GM21786 (cell line): ENCODE data around the gene CD74.
"Not testable (repeated sequence)": the region's sequence is repeated elsewhere in the genome, so short reads cannot be mapped to it uniquely, and the experiment has no call there.

Experiments used
- ATAC-seq: cut with Tn5 transposase; IDR thresholded peaks from one replicate; pipeline ENCODE4 v1.9.1; 2021; ENCODE audit not compliant: unreplicated experiment

The CD74 gene

DNA sequence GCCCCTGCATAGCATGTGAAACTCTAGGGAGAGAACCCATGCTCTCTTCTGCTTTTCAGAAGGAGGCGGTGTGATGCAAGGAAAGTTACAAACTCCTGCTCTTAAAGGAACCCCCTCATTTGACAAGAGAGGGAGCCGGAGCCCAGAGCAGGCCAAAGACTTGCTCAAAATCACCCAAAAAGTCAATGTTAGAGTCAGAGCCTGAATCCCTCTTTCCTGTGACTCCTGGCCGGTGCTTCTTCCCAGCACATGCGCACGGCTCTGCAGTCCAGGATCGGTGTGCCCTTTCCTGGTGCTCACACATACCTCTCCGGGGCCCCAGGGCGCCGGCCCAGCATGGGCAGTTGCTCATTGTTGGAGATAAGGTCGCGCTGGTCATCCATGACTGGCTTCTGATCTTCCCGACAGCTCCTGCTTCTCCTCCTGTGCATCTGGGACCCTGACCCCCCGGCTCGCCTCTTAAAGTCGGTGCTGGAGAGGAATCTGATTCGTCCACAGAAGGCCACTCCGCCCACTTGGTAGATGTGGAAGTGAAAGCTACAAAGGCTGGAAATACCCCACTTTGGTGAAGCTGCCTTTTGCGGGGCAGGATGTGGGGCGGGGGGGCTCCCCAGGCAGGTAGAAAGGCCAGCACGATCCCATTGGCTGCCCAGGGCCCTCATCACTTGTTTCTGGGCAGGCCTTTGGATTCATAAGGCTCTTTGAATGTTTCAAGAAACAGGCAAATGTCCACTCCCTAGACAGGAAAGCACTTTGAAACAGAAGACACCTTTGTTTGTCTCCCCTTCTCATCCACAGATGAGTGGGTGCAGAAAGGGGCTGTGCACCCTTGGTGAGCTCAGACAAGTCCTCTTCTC, at the start of gene CD74:
CD74 (minus strand) TSS at position 592 of the 857 bp plus-strand sequence; CDS start at position 431, 161 bp downstream.
- ATAC-seq, result peak; percentile 74

DNA sequence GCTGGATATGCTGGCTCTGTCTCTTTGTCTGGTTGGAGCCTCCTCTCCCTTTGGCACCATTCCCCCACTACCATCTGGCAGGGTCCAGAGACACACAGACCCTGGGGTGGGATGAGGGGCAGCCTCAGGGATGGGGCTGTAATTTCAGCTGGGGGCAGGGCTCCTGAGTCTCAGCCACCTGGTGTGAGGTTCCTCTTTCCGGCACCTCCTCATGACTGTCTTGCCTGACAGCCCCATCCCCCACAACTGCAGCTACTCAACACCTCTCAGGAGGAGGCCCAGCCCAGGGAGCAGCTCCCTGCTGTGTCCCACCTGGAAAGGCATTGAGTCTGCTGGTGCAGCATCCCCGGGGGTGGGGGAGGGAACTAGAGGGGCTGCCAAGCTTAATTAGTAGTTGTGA, 48.5 kb upstream of the CD74 start:
- peak; percentile 91 for ATAC-seq

DNA sequence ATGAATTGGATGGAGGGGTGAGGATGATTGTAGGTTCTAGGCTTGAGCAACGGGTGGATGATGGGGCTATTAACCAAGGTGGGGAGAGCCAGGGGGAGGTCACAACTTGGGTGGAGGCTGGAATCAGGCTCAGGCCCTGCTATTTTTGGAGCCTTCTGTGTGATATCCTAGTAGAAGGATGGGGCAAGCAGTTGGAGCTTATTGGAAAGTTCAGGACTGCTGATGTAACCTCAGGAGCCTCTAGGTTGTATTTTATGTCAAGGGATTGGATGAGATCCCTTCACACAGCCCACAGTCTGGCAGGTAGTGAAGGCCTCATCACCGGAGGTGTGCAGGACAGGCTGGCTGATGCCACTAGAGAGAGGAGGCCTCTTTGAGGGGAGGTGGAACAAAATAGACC, 48.1 kb upstream of the CD74 start:
- no peak for ATAC-seq

DNA sequence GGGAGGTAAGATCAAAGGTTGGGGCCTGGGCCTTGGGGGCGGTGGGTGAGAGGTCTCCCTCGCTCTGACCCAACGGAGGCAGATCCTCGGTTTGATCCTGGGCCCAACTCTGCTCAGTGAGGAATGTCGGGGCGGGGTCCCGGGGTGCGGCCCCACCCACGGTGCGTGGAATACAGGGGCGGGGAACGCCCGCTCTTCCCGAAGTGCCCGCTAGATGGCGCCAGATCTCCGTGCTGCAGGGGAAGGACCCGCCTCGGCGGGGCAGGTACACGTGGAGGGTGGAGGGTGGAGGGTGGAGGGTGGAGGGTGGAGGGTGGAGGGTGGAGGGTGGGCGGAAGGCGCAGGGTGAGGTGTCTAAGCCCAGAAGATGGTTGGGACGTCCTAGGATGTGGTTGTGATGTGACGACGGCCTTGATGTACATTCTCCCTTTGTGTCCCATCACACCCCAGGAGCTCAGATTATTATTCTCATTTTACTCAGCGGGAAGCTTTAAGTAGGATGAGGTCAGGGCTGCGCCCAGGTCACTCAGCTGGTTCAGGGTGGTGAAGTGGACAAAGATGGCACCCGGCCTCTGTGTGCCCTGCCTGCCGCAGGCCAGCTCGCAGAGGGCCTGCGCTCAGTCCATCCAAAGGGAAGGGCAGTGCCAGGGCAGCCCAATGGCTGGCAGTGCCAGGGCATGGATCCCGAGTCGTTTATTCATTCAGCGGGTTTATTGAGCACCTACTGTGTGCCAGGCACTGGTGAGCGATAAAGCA, 46.3 kb upstream of the CD74 start:
- ATAC-seq, result peak; percentile 60

DNA sequence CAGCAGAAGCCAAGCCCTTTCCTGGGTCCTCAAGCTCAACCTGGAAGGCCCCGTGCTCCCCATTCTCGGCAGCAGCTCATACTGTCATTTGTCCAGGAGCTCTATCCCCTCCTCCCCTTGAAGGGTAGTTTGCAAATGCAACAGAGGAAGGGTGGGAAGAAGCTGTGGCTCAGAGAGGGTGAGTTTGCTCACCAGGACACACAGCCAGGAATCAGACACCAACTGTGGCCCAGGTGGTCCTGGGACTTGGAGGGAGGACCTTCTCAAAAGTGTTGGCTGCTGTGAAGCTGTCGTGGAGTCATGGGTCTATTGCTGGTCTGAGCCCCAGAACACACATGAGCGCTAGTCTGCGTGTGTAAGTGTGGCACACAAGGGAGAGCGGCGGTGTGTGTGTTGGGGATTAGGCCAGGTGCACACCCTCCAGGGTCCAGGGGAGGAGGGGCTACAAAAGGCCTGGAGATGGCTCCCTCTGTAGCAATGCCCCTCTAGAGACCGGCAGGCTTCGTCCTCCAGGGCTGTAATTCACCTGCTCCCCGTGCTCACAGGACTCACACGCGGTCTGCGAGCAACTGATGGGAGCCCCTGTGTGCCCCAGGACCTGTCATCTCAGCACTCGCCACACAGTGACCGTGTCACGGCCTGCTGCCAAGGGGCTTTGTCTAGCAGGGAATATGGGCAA, 45.0 kb upstream of the CD74 start:
- no peak for ATAC-seq

DNA sequence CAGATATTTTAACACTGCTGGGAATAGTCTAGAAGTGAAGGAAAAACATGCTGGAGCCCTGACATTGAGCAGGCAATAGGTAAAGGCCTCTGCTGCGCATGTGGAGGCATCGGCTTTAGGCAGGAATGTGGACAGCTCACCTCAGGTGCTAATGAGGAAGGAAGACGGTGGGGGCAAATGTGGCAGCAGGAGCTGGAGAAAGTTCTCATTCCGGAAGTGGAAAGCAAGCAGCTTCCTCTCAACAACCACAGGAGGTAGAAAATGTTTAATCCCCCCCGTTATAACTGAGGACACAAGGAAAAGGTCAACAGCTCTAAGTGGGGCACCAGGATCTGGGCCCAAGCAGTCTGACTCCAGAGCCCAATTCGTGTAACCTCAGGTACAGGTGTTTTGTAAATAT, 44.4 kb upstream of the CD74 start:
- ATAC-seq, result no peak

DNA sequence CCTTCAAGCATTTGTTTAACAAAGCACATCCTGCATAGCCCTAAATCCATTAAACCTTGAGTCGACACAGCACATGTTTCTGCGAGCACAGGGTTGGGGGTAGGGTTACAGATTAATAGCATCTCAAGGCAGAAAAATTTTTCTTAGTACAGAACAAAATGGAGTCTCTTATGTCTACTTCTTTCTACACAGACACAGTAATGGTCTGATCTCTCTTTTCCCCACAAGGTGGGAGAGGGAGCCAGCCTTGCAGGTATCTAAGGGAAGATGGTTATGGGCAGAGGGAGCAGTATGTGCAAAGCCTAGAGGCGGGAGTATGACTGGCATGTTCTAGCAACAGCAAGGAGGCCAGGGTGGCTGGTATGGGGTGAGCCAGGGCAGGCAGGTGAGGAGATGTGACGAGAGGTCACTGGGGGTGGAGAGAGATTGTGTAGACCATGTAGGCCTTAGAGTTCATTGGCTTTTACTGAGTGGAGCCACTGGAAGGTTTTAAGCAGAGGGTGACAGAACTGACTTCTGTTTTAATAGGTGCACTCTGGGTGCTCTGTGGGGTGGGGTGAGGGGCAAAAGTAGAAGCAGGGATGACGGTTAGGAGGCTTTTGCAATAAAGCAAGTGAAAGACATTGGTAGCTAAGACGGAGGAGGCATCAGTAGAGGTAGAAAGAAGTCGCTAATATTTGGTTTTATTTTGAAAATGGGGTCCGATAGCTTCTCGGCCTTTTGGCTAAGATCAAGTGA, 42.0 kb upstream of the CD74 start:
- ATAC-seq, result no peak

DNA sequence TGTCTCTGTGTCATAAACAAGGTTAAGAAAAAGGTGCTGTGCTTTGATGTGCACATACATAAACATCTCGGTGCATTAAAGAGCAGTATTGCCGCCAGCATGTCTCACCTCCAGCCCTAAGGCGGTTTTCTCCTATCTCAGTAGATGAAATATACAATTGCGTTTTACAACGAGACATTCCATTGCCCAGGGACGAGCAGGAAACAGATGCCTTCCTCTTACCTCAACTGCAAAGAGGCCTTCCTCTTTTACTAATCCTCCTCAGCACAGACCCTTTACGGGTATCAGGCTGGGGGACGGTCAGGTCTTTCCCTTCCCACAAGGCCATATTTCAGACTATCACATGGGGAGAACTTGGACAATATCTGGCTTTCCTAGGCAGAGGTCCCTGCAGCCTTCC, 41.3 kb upstream of the CD74 start:
- not testable (repeated sequence) for ATAC-seq

DNA sequence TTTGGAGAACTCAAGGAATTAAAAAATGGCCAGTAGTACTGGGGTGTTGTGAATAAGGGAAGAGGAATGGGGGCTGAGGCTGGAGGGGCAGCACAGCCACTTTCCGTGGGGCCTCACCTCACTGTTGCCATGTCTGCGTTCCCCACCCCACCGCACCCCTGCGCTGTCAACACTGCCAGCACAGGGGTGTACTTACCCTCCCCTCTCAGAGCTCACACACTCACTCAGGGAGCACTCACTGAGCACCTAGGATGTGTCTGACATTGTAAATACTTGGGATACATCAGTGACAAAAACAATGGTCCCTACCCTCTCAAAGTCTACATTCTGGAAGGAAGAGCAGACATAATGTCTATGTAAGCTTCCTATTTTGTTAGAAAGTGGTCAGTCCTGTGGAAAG, 40.2 kb upstream of the CD74 start:
- ATAC-seq, result no peak

DNA sequence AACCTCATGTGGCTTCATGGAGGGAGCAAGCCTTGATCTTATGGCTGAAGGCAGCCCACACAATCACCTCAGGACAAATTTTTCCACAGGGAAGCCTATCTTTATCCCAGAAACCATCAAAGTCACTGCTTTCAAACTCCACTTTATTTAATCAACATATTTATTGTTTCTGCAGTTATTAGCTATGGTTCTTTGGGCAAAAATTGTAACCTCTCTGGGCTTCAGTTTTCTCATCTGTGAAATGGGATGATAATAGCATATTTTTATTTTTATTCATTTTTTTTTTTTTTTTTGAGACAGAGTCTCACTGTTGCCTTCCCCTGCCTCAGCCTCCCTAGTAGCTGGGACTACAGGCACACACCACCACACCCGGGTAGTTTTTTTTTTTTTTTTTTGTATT, 38.9 kb upstream of the CD74 start:
- ATAC-seq, result no peak

DNA sequence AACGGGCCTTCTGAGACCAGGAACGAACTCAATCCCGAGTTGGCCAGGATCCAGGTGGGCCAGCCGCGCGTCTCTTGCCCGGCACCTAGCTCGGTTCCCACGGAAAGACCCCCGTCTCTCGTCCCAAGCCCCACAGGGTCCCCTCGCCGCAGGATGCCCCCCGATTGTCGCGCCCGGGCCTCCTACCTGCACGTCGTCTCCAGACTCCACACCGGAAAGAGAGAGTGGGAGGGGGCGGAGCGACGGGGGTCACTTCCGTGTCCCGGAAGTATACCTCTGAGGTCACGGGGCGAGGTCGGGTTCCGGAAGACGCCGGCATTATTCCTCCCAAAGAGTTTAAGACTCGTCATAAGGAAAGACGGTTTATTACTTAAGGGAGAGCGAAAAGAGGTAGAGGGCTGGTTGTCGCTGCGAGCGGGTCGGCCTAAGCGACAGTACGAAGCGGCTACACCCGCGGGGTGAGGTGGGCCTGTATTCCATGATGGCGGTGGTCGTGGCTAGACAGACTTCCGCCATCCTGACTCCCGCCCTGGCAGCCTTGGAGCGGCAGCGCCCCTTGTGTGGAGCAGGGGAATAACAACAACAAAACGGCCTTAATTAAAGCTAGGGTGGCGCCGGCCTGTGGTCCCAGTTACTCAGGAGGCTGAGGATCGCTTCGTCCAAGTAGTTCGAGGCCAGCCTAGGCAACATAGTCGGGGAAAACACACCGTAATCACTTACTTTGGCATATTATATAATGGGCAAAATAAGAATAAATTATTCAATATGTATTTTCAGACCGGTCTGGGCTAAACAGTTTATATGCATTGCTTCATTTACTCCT, 37.0 kb upstream of the CD74 start, which contains the start of gene RPS14:
RPS14 (minus strand) TSS at position 223 of the 823 bp plus-strand sequence. CDS start 2,006 bp downstream, outside the sequence.
- peak; percentile 92 for ATAC-seq

DNA sequence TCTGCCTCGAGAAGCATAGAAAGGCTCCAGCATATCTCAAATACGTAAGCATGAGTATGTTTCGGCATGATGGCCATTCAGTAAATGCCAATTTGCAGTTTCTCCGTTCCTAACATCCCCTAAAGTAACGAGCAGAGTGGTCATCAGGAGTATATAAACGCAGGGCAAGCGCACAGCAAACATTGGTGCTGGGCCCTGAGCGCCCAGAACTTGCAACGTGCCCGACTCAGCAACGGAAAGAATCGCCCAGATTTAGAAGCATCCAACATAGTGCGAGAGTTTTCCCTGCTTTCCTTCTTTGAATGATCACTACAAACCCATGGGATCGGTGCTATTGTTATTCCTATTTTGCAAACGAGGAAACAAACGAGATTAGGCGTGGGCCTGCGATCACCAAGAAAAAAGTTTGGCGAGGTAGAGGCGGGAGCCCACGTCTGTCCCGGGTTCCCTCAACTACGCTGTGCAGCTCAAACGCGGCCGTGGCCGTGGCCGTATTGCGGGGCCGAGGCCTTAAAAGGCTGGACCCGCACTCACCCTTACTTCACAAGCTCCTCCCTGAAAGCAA, 36.3 kb upstream of the CD74 start:
- ATAC-seq, result peak; percentile 24

DNA sequence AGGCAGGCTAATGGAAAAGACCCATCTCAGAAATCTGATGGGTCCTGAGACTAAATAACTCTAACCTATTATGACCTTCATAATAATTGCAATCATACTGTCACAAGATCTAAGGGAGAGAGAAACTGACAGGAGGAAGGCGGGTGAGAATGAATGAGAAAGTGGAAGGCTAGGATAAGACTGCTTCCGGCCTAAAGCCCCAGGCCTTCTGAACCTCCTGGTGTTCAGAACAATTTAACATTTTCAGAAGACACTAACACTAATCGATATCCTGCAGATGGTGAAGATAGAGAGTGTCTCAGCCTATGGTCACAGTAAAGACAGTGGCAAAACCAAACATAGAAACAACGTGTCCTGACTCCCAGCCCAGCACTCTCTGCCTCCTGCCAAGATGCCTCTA, 35.6 kb upstream of the CD74 start:
- no peak for ATAC-seq

DNA sequence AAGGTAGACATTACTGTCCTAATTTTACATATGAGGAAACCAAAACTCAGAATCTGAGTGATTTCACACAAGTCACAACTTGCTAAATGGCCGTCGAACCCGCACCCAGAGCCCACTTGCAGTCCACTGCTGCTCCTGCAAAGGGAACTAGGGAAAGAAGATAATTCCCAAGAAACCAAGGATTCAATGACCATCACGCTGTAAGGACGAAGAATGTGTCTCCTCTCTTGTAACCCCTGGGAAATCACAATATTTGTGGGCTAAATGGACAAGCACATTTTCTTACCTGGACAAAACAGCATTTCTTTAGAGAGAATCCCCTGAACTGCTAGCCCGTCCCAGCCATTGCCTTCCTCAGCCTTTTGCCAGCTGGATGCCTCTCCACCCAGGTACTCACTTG, 34.5 kb upstream of the CD74 start:
- no peak for ATAC-seq

DNA sequence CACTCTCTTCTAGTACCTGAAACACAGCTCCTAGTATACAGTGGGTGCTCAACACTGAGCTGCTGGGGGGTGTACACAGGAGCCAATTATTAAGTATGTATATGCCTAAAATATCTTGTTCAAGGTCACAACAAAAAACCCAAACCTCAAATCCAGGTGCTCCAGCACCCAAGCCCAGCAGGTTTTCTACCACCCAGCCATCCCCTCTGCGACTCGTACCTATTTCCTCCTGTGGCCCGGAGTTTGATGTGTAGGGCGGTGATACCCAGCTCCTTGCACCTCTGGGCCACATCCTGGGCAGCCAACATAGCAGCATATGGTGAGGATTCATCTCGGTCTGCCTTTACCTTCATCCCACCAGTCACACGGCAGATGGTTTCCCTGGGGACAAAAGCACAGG, 33.9 kb upstream of the CD74 start:
- ATAC-seq, result no peak

DNA sequence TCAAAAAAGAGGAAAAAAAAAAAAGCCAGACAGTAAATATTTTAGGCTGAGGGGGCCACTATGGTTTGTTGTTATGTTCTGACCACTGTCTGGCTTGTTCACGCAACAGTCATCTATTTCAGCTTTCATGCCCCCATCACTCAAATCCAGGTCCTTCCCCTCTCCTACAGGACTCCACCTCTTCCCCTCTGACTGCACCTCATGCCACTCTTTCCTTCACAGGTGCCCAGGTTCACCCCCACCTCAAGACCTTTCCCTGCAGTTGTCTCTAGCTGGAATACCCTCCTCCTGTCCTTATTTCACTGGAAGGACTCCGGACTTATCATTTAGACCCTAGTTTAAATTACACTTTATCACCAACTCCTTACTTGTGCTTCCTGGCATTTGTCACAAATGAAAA, 33.4 kb upstream of the CD74 start:
- no peak for ATAC-seq

DNA sequence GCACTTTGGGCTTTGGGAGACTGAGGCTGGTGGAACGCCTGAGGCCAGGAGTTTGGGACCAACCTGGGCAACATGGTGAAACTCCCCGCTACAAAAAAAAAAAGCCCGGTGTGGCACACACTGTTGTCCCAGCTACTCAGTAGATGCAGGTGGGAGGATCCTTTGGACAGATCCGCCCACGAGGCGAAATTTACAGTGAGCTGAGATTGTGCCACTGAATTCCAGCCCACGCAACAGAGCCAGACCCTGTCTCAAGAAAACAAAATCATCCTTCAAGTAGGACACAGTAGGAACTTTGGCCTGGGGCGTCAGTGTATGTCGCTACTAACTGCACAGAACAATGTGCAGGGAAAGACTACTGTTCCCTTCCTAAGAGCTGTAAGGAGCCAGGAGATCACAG, 32.1 kb upstream of the CD74 start:
- ATAC-seq, result no peak

DNA sequence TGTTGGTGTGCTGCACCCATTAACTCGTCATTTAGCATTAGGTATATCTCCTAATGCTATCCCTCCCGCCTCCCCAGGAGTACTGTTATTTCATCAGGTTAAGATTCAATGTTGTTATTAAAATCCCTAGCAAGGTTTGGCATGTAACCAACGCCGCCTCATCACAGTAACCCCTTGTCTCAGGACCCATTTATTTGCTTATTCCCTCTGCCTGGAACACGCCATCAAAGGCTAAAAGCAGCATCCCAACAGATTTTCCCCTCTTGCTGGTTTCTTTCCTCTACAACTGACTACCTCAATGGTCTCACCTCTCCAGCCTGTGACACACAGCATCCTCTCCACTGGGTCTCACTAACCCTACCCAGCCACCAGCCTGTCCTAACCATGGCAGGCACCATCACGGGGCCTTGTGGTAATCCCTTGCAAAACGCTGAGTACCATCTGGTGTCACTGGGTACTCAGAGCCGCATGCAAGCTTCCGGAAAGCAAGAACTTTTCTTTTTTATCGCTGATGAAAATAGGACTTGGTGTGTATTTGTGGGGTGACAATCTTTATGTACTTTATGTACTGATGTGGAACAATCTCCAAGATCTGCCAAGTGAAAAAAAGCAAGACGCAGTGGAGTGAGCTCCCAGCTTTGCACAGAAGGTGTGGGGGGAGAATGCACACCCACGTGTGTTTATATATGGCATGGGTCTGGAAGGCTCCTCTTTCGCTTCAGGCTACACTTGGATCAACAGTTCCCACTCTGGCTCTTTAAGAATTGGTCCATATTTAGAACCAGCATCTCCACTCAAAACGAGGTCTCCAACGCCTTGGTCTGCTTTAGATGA, 30.7 kb upstream of the CD74 start:
- ATAC-seq, result no peak

DNA sequence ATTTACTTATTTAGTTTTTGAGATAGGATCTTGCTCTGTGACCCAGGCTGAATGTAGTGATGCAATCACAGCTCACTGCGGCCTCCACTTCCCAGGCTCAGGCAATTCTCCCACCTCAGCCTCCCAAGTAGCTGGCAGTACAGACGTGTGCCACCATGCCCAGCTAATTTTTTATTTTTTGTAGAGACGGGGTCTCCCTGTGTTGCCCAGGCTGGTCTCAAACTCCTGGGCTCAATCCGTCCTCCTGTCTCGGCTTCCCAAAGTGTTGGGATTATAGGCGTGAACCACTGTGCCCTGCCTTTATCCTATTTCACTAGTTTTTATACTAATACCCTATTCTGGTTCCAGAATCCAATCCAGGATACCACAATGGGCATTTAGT, 30.0 kb upstream of the CD74 start:
- no peak for ATAC-seq
